ENCODE data around the gene PRR5L.
A peak's percentile ranks its signal among the peaks of the same experiment; 100 is the strongest.

PRR5L gene, protein sequence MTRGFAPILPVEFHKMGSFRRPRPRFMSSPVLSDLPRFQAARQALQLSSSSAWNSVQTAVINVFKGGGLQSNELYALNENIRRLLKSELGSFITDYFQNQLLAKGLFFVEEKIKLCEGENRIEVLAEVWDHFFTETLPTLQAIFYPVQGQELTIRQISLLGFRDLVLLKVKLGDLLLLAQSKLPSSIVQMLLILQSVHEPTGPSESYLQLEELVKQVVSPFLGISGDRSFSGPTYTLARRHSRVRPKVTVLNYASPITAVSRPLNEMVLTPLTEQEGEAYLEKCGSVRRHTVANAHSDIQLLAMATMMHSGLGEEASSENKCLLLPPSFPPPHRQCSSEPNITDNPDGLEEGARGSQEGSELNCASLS

DNA sequence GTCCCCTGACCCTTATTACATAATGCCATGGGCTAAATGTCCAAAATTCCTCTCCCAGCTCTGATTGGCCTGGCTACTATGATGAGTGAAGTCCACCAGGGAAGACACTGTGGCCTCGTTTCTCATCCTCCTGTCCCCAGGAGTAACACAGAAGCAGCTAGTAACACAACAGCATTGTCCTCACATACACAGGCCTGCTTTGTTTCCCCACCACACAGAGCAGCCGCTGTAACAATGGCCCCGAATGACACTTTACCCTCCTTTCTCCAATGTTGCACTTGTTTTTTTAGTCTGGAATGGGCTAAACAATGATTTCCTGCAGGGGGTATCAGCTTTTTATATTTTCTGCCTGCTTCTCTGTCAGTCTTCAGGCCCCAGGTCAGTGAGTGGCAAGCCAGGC, at the start of gene PRR5L:
Gene PRR5L, plus strand, starts transcription at position 363 of the 400 bp plus-strand sequence. CDS start 104,834 bp downstream, outside the sequence.
- DNase-seq (ENCODE audit: low read depth): no peak

DNA sequence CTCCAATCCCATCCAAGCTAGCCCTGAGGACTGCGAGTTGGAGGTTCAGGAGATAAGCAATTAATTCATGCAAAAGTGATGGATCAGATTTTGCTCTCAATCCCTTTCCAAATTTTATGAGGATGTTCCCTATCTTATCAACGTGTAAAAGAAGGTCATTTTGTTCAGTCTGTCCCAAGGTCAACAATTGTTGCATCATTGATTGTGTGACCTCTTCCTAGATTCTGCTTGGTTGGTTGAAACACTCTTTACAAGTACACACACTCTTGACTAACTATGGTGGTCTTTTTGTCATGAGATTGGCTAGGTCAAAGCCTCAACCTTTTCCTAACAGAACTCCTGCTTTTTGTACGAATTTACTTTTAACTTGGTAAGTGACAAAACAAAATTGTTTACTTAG, 48.6 kb upstream of the PRR5L start:
- no peak for DNase-seq (ENCODE audit: low read depth)

DNA sequence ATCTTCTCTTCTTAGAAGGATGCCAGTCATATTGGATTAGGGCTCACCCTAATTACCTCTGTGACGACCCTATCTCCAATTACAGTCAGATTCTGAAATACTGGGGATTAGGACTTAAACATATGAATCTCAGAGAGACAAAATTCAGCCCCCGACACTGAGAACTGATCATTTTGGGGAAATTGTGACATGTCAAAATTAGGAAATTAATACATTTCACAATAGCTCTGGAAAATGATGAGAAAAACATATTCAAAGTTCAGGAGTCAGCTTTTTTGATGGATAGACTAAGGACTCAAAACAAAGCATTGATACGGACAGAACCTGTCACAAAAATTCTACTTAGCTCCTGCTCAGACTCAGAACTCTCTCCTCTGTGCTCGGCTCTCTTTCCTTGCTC, 47.7 kb upstream of the PRR5L start:
- no peak for DNase-seq (ENCODE audit: low read depth)

DNA sequence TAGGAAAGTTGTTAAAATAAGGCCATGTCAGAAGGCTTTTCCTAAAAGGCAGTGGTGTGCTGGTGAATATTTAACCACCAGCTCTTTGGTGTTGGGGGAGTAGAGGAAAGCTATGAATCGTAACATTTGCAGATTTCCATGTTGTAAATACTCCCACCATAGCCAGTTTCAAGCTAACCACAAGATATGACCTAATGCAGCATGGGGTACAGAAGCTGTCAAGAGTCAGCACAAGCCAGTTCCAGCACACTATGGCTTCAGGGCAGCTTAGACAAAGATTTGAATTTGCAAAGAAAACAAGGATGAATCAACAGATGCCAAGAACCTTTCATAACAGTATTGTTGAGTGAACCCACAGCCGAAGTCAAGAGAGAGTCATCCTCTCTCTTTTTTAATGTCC, 46.8 kb upstream of the PRR5L start:
- no peak for DNase-seq (ENCODE audit: low read depth)

DNA sequence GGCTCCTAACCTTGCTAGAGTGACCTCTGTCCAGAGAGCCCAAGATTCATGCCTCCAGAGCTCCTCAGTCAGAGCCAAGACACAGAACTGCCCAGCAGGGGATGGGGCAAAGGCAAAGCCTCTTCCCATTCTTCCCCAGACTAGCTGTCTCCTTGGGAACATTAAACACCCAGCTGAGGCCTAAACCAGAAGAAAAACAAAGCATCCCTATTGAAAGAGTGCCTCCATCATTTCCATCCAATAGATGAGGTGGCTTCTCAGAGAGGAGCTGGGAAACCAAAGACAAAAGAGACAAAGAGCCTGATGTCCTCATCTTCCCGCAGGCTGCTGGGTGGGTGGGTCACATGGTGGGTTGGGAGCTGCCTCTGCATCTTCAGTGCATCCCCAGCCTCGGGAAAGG, 44.3 kb upstream of the PRR5L start:
- DNase-seq (ENCODE audit: low read depth): no peak

DNA sequence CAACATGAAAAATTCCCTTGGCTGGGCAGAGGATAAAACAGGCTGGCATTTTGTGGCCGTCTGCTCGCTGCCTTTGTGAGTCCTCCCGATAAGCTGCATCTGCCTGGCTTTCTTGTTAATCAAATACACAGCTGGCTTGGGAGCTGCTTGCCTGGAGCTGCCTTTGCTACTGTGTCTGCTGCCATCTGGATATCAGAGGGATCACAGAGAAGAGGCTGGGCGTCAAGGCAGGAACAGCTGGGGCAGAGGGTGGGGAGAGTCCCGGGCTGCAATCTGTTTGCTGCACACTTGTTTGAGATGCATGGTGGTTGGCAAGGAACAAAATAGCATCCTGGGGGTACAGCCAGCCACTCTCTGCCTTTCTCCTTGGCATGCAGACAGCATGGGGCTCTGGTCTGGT, 42.9 kb upstream of the PRR5L start:
- no peak for DNase-seq (ENCODE audit: low read depth)

DNA sequence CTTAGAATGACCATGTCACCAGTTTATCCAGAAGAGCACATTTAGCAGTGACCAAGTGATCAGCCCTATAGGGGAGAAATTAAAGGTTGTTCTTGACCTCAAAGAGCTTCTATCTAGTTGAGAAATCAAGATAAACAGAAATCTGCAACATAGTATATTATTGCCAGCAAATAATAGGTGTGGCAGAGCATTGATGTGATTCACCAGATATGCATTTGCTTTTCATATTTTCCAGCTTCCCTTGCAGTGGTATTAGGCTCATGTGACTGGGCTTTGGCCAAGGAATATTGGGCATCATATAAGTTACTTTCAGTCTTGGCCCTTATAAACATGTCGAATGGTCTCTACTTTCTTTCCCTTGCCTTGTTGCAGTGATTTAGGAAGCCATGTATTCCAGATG, 41.4 kb upstream of the PRR5L start:
- no peak for DNase-seq (ENCODE audit: low read depth)

DNA sequence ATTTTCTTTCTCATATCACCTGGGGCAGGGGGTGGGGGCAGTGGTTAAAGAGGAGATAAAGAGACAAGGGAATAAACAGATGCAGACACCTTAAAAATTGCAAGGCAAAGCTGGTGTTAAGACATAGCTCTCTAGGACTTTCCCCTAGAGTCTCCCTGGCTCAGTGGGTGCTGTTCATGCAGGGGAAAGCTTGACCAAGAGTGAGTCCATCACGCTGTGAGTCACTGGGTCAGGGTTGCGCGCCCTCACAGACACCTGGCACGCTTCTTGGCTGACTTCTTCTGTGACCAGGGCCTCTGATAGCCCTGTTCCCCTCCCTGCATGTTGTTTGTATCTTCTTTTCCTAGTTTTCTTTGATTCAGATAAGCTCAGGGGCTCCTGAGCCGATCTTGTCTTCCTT, 38.7 kb upstream of the PRR5L start:
- no peak for DNase-seq (ENCODE audit: low read depth)

DNA sequence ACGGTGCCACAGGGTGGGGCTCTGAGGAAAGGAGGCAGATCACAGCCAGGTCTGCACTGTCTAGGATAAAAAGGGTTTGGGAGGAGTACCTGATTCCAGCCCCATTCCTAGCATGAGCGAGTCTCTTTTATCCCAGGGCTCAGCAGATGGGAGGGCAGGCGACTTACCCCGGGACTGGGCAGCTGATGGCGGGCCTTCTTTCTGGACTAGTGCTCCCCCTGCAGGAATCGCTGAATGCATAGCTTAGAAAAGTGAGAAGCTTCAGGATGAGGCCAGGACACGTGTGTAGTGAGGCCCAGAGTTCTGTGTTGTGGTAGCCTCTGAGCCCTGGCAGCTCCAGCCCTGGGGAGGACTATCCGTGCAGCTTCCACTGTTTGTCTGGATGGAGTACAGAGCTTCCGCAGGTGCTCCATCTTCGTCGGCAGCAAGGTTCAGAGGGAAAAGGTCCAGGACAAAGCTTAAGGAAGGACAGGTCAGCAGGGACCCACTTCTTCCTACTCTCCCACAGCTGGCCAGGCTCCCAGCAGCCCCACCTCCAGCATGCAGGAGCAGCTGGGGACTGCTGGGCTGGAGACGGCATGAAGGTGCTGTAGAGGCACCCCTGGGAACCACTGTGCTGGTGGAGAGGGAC, 37.2 kb upstream of the PRR5L start:
- no peak for DNase-seq (ENCODE audit: low read depth)

DNA sequence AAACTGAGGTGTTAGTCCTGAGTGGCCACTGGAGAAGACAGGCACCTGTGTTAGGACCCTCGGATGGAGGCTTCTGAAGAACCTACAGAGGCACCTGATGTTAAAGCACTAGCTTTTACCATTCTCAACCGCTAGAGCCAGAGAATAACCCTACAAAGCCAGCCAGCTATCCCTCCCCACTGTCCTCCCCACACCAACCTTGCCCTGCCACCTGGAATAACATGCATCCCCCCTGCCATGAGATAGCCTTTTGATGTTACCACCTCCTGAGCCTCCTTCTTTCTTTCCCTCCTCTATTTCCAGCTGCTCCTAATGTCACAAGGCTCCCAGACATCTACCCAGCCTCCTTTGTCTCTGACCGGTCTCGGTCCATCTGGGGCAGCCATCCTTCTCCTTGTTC, 35.0 kb upstream of the PRR5L start:
- no peak for DNase-seq (ENCODE audit: low read depth)

DNA sequence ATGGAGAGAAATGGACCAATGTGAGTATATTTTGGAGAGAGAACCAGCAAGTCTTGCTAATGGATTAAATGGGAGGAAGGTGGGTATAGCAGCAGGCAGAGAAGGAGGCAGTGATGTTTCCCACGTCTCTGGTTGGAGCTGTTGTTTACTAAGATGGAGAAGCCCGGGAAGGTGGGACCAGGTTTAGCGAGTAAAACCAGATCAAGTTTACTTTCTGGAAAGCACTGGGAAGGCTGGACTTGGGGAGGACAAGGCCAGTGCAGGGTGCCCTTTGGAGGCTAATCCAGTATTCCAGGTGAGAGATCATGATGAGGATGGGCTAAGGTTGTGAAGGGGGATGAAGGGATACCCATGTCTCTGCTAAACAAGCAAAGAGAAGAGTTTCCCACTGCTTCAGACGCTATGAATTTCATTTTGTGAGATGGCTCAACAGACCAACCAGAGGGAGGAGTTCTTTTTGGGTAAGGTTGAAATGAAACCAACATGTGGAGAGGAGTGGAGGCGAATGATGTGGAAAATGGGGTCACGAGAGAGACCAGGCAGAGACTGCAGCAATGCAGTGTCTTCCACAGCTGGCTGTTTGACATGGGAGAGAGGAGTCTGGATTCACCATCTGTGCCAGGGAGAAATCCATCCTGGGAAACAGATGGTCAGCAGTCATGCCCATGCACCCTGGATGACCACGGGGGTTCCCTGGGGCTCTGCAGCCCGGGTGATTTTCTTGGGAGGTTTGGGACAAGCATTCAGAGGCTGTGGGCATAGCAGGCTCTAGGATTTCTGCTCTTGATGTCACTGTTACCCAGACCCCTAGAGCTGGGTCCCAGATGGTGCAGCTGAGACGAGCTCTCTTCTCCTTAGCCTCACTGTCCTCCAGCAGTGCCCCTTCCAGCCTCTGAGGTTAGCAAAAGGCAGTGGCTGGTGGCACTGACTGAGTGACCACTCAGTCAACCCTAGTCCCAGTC, 31.8 kb upstream of the PRR5L start:
- no peak for DNase-seq (ENCODE audit: low read depth)

DNA sequence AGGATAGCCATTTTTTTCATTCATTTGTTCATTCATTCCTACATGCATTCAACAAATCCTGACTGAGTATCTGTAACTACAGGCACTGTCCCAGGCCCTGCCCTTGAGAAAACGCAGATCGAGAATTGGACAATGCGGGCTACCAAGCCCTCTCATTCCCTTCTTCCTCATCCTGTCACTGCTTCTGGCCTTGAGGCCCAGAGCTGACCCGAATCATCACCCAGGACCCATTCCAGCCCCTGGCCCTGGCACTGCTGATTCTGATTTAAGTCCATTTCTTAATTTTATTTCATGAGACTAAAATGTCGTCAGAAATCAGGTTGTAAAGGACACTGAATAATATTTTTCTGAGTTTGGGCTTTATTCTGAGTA, 31.1 kb upstream of the PRR5L start:
- no peak for DNase-seq (ENCODE audit: low read depth)

DNA sequence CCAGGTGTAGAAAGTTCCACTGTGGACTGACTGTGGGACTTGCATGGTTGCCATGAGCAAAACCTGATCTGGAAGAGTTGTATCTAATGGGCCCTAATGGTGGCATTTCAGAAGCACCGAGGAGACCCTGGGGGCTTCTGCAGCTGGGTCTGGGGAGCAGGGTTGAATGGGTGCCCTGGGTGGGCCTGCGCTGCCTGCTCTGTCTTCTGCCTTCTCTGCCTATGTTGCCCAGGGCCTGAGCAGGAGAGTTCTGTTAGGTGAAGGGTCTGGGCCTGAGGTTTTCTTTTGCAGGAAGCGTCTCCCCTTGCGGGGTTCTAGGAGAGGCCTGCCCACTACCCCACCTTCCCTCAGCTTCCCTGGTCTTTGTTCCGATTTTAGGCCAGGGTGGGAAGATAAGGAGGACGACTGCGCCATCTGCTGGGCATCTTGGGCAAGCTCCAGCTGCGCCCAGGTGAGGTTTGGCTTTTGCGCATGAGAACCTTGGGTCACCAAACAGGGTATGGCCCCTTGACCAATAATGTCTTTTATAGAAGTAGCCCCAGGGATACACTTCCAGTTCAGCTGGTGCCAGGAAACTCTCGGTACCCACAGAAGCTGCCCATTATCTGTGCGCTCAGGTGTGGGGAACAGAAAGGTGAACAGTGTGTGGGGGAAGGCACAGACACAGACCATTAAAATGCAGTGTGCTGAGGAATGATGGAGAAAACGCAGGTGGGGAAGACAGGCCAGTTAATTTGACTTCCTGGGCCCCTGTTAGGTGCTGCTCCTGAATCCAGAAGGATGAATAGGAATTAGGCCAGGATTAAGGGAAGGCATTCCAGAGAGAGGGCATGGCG, 30.1 kb upstream of the PRR5L start:
- peak; percentile 11 for DNase-seq (ENCODE audit: low read depth)

DNA sequence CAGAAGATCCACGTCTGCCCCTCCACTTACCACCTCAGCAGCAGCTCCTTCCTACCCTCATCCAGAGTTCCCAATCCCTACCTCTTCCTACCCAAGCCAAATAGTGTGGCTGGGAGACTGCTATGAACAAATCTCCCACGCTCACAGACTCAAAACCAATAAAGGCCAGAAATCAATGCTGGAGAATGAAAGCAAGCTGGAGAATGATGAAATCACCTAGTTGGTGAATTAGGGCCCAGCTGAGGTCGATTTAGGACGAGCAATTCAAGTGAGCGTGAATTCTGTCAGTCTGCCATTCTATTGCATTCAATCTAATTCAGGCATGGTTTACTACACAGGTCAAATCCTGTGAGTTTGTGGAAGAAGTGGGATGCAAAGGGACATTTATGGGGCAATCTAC, 29.3 kb upstream of the PRR5L start:
- DNase-seq (ENCODE audit: low read depth): no peak

DNA sequence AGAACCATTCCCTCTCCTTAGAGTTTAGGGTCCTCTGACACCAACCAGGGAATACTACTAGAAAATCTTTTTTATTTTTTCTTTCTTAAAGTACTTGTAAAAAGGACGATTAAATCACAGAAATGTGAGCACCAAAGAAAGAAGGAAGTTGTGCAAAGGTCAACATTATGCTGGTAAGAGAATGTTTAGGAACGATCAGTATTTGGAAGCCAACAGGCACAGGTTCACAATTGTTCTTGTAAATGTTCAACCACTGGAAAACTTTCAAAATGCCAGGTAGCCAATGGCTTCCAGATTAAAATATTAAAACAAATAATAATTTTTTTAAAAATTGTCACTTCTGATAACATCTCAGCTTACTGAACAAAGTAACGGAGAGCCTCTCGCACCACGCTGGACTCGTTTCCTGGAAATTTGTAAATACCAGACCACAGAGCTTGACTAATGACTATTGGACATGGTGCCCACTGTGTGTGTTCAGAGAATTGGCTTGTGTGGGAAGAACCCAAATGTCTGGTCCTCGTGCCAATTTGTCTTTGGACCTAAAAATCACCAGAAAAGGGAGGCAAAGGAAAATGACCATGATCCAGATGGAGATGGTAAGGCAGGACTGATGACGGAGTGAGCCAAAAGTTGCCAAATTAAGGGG, 27.6 kb upstream of the PRR5L start:
- DNase-seq (ENCODE audit: low read depth): no peak

DNA sequence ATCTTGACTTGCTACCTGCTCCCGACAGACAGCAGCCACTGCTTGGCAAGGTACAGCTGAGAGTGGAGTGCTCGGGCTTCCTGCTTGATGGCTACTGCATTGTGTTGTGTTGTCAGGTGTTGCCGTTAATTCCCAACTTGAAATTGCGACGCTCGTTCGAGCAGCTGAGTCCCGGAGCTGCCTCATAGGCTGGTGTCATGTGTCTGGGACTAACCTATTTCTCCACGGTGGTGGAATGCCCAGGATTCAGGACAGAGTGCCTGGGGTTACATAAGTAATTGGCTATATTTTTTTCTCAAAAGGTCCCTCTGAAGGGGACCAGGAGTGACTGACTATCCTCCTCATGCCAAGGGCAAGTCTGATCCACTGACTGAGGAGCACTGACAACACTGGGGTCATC, 25.4 kb upstream of the PRR5L start:
- no peak for DNase-seq (ENCODE audit: low read depth)

DNA sequence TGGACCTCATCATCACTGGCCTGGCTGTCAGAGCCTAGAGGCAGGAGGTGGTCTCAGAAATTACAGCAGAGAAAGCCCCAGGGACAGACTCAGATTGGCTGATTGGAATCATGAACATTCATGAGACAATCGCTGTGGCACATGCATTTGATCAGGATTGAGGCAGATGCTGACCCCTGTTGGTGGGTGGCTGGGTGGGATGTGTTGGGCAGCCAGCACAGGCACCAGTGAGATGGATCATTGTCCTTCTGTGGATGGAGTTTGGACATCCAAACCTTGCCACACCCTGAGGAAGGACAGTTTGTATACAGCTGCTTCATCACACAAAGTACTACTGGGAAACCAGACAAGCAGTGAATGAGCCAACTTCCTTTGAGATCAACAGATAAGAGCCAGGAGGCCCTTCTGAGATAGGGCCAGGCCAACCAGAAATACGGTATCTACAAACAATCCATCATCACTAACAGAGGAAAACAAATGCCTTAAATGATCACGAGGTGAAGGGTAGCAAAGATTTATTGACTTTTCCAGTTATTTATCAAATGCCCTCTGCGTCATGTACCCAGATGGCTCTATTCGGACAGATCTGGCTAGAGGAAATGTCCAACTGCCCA, 24.2 kb upstream of the PRR5L start:
- DNase-seq (ENCODE audit: low read depth): no peak

DNA sequence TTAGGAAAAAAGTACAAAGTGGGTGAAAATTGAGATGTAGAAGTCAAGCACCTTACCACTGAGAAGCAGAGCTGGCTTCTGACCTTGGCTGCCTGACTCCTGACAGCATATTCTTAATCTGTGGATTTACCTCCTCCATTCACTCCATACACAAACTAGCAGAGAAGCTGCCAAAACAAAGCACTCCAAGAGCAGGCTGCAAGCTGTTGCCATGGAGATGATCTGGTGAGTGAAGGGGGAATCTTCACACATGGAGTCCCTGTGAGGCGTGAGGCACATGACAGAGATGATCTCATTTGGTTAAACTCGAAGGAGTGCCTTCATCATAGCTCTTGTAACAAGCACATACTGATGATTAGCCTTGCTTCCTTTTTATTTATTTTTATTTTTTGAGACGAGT, 23.0 kb upstream of the PRR5L start:
- DNase-seq (ENCODE audit: low read depth): no peak

DNA sequence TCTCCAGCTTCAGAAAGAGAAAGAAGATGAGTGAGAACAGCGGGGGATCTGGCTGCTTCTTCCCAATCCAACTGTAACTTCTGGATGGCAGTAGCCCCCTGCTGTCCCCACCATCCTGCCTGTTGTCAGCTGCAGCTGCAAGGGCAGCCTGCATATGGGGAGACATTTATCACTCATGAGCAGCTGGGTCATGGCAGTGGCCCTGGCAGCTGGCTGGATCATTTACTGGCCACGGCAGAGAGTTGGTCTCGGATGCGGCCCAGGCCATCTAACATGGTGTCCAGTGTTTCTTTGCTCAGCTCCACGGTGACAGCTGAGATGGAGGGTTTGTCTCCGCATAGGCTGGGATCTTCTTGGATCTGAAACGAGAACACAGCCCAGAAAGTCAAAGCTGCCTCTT, 21.7 kb upstream of the PRR5L start:
- DNase-seq (ENCODE audit: low read depth): no peak

DNA sequence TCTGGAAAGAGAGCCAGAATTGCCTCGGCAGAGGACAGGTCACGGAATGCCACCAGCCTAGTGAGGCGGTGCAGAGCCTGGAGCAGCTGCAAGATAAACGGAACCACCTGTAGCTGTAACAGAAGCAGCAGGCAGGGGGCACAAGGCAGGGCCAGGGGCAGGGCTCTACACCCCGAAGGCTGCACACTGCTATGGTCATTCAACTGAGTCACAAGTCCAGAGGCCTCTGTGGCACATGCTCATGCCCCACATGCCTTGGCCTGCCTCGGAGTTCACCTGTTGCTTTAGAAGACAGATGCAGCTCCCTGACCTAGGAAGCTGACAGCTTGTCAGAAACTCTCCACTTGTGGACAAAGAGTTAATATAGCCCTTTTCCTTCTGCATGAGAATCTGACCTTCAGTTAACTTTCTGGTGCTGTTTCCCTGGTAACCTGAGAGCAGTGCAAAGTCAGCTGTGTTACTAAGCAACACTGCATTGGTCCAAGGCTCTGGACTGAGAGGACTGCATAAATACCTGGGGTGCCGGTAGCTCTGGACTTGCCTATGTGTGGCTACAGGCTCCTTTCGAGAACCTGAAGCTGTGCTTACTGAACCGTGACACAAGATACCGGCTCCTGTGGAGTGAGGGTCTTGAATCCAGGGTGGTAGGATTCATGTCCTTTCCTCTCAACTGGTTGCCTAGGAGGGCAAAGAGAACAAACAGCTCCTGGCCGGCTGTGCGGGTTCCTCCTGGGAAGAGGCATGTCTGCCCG, 17.4 kb upstream of the PRR5L start:
- DNase-seq (ENCODE audit: low read depth): no peak
